ENCODE measurements around the gene SNX9. TPM values are rescaled to one million over a fixed set of nuclear protein-coding genes. Genes with fewer than 3 reads are reported as not detected.

SNX9 gene
- total RNA-seq, 1 donor from 2014 or later, result 68.6 TPM

GRCh38 chr6:157980288-157981131 lies 157.5 kb downstream of the SNX9 start:
- Mint-ChIP-seq H3K9me3 (ENCODE audit: unreplicated experiment) (no peaks in the 10 kb centered on the region), H3K27me3 (ENCODE audit: unreplicated experiment) (peaks cover 19% of the 10 kb centered on the region), H3K36me3 (ENCODE audit: low read depth, unreplicated experiment) (peaks cover 9% of the 10 kb centered on the region), H3K4me3 (ENCODE audit: unreplicated experiment) (peak overlapping the region; percentile 84), H3K4me1 (ENCODE audit: unreplicated experiment) (peaks cover 30% of the 10 kb centered on the region), H3K27ac (ENCODE audit: unreplicated experiment) (peak overlapping the region; percentile 76)
- DNase-seq (ENCODE audit: low spot score), result no peak
- TF ChIP-seq, protein P1, sequence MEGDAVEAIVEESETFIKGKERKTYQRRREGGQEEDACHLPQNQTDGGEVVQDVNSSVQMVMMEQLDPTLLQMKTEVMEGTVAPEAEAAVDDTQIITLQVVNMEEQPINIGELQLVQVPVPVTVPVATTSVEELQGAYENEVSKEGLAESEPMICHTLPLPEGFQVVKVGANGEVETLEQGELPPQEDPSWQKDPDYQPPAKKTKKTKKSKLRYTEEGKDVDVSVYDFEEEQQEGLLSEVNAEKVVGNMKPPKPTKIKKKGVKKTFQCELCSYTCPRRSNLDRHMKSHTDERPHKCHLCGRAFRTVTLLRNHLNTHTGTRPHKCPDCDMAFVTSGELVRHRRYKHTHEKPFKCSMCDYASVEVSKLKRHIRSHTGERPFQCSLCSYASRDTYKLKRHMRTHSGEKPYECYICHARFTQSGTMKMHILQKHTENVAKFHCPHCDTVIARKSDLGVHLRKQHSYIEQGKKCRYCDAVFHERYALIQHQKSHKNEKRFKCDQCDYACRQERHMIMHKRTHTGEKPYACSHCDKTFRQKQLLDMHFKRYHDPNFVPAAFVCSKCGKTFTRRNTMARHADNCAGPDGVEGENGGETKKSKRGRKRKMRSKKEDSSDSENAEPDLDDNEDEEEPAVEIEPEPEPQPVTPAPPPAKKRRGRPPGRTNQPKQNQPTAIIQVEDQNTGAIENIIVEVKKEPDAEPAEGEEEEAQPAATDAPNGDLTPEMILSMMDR (IDR thresholded peaks at IDR 0.05; ENCODE audit: unreplicated experiment), result no peak

DNA sequence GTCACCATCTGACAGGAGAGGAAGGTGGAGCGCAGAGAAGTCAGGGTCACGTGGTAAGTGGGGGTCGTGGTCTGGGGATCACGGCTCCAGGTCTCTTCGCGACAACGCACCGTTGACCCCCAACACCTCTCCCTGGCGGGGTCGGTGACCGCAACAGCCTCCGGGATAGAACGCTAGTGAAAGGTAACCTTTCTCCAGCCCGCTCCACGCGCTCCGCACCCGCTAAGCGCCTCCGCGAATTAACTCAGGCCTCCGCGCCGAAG lies 158.0 kb downstream of the SNX9 start:
- no peak for DNase-seq (ENCODE audit: low spot score)
- Mint-ChIP-seq H3K36me3 (ENCODE audit: low read depth, unreplicated experiment) (peaks cover 9% of the 10 kb centered on the region), H3K4me3 (ENCODE audit: unreplicated experiment) (peak overlapping the region; percentile 71), H3K27ac (ENCODE audit: unreplicated experiment) (no peak overlapping the region), H3K9me3 (ENCODE audit: unreplicated experiment) (no peaks in the 10 kb centered on the region), H3K4me1 (ENCODE audit: unreplicated experiment) (peaks cover 30% of the 10 kb centered on the region), H3K27me3 (ENCODE audit: unreplicated experiment) (peaks cover 19% of the 10 kb centered on the region)
- TF ChIP-seq, protein P1 (IDR thresholded peaks at IDR 0.05; ENCODE audit: unreplicated experiment), result no peak

- TF ChIP-seq, protein P1 (IDR thresholded peaks at IDR 0.05; ENCODE audit: unreplicated experiment), result peak; percentile 39
- Mint-ChIP-seq H3K9me3 (ENCODE audit: unreplicated experiment) (no peaks in the 10 kb centered on the region), H3K27ac (ENCODE audit: unreplicated experiment) (peak within 1 kb of the TSS; percentile 80), H3K4me3 (ENCODE audit: unreplicated experiment) (peak within 1 kb of the TSS; percentile 92), H3K27me3 (ENCODE audit: unreplicated experiment) (peaks cover 19% of the 10 kb centered on the region), H3K36me3 (ENCODE audit: low read depth, unreplicated experiment) (peaks cover 9% of the 10 kb centered on the region), H3K4me1 (ENCODE audit: unreplicated experiment) (peaks cover 30% of the 10 kb centered on the region)
- DNase-seq (ENCODE audit: low spot score), result peak; percentile 87
Measured at GRCh38 chr6:157981395-157982101, 158.5 kb downstream of the SNX9 start, which contains the start of gene SYNJ2. Gene SYNJ2 (plus strand): TSS chr6:157981863. CDS start chr6:157981962, 99 bp downstream.

- DNase-seq (ENCODE audit: low spot score), result peak; percentile 46
Measured at GRCh38 chr6:157982102-157982562, 159.1 kb downstream of the SNX9 start.

More at GRCh38 chr6:157982102-157982562, 159.1 kb downstream of the SNX9 start:
- Mint-ChIP-seq H3K36me3 (ENCODE audit: low read depth, unreplicated experiment) (peaks cover 9% of the 10 kb centered on the region), H3K4me3 (ENCODE audit: unreplicated experiment) (peak overlapping the region; percentile 92), H3K4me1 (ENCODE audit: unreplicated experiment) (peaks cover 30% of the 10 kb centered on the region), H3K27ac (ENCODE audit: unreplicated experiment) (peak overlapping the region; percentile 80), H3K27me3 (ENCODE audit: unreplicated experiment) (peaks cover 19% of the 10 kb centered on the region), H3K9me3 (ENCODE audit: unreplicated experiment) (no peaks in the 10 kb centered on the region)
- TF ChIP-seq, protein P1 (IDR thresholded peaks at IDR 0.05; ENCODE audit: unreplicated experiment), result no peak

Measured in endothelial cell (in vitro differentiated cells).